Retina (tissue), 1 donor: ENCODE measurements around the gene CFDP1.
"Not testable (repeated sequence)": the region's sequence is repeated elsewhere in the genome, so short reads cannot be mapped to it uniquely, and the experiment has no call there.

Experiments used
- DNase-seq: peaks from one replicate; pipeline ENCODE4 v3.0.0-alpha.2; 2016

CFDP1 gene

GRCh38 chr16:75458029-75458428, 24.7 kb upstream of the CFDP1 start:
- DNase-seq: no peak

GRCh38 chr16:75457485-75458021, 24.2 kb upstream of the CFDP1 start:
- no peak for DNase-seq

- no peak for DNase-seq
Measured at GRCh38 chr16:75456971-75457370, 23.7 kb upstream of the CFDP1 start.

- DNase-seq: not testable (repeated sequence)
Measured at GRCh38 chr16:75456486-75456885, 23.2 kb upstream of the CFDP1 start.

GRCh38 chr16:75455677-75456076, 22.4 kb upstream of the CFDP1 start:
- peak; percentile 46 for DNase-seq

- no peak for DNase-seq
Measured at GRCh38 chr16:75452464-75453190, 19.3 kb upstream of the CFDP1 start.

GRCh38 chr16:75446416-75446815, 13.1 kb upstream of the CFDP1 start:
- no peak for DNase-seq

- no peak for DNase-seq
Measured at GRCh38 chr16:75445298-75445697, 12.0 kb upstream of the CFDP1 start.

- no peak for DNase-seq
Measured at GRCh38 chr16:75443298-75443697, 10.0 kb upstream of the CFDP1 start.

GRCh38 chr16:75433732-75434413, 570 bp upstream of the CFDP1 start:
- DNase-seq: no peak

GRCh38 chr16:75429621-75430403, 3.5 kb downstream of the CFDP1 start:
- no peak for DNase-seq

GRCh38 chr16:75426524-75426923, 6.8 kb downstream of the CFDP1 start:
- not testable (repeated sequence) for DNase-seq

GRCh38 chr16:75424105-75424762, 9.1 kb downstream of the CFDP1 start:
- not testable (repeated sequence) for DNase-seq

GRCh38 chr16:75423723-75424104, 9.6 kb downstream of the CFDP1 start:
- no peak for DNase-seq

- DNase-seq: no peak
Measured at GRCh38 chr16:75421820-75422126, 11.5 kb downstream of the CFDP1 start.

- peak; percentile 61 for DNase-seq
Measured at GRCh38 chr16:75420987-75421819, 12.1 kb downstream of the CFDP1 start.

GRCh38 chr16:75416904-75417565, 16.3 kb downstream of the CFDP1 start:
- DNase-seq: no peak

- DNase-seq: no peak
Measured at GRCh38 chr16:75415169-75415905, 18.0 kb downstream of the CFDP1 start.

- no peak for DNase-seq
Measured at GRCh38 chr16:75413951-75414350, 19.4 kb downstream of the CFDP1 start.

- DNase-seq: no peak
Measured at GRCh38 chr16:75406943-75407342, 26.4 kb downstream of the CFDP1 start.
